Sigmoid colon (tissue), 3 donors: ENCODE results near the gene AKTIP.

Experiments
- POLR2A ChIP-seq, 2 donors: fragments of 450-650 bp; IDR thresholded peaks; one replicate each; pipeline ENCODE4 v1.6.1; 2016; ENCODE audit warnings: antibody characterized with exemption in 2 of 2, mild to moderate bottlenecking in 2 of 2, moderate library complexity in 2 of 2
- TF ChIP-seq, protein P1 (sequence below), 4 experiments: fragments of 450-650 bp in 3 of 4; fragments of 200-600 bp in 1 of 4; IDR thresholded peaks; one replicate each; pipeline ENCODE4 v1.5.1; 2016 to 2019; ENCODE audit warnings: antibody characterized with exemption in 4 of 4, mild to moderate bottlenecking in 3 of 4, moderate library complexity in 2 of 4

DNA sequence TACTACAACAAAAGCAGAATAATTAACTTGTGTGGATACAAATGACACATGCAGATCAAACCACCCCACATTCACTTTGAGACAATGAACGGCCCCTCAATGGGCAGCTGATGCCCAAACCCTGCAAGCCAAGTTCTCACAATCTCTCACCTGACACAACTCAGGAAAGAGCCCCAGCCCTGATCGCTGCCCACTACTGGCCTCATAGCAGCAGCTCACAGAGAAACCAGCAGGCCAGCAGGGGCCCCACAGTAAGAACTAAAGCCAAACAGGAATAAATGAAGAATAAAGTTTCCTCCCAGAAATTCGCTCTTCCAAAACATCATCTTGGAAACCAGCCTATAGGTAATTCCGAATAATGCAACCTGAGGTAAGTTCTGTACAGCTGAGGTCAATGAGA is 7.7 kb downstream of the AKTIP start:
- no peak for TF ChIP-seq POLR2A (IDR thresholded peaks at IDR 0.05)
- TF ChIP-seq, protein P1, sequence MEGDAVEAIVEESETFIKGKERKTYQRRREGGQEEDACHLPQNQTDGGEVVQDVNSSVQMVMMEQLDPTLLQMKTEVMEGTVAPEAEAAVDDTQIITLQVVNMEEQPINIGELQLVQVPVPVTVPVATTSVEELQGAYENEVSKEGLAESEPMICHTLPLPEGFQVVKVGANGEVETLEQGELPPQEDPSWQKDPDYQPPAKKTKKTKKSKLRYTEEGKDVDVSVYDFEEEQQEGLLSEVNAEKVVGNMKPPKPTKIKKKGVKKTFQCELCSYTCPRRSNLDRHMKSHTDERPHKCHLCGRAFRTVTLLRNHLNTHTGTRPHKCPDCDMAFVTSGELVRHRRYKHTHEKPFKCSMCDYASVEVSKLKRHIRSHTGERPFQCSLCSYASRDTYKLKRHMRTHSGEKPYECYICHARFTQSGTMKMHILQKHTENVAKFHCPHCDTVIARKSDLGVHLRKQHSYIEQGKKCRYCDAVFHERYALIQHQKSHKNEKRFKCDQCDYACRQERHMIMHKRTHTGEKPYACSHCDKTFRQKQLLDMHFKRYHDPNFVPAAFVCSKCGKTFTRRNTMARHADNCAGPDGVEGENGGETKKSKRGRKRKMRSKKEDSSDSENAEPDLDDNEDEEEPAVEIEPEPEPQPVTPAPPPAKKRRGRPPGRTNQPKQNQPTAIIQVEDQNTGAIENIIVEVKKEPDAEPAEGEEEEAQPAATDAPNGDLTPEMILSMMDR (IDR thresholded peaks at IDR 0.05) = no peak
